Fibroblast of lung (primary cell): ENCODE data around the gene TAB3. TPM values are rescaled to one million over a fixed set of nuclear protein-coding genes. Genes with fewer than 3 reads are reported as not detected.

Source experiments
- DNase-seq, 2 donors: peaks; one replicate each; pipeline versions ENCODE4 v3.0.0 to v3.0.0-alpha.2; 2010; ENCODE audit warnings: low read depth in 2 of 2
- H2AFZ ChIP-seq: 2 replicates; pipeline ENCODE4 v1.5.1; 2012; ENCODE audit warnings: low read length, control low read depth, inconsistent platforms
- H3K27ac ChIP-seq: 2 replicates; pipeline ENCODE4 v1.5.1; 2011; ENCODE audit warnings: low read length, control low read depth; ENCODE audit not compliant: insufficient read depth
- H3K27me3 ChIP-seq: 2 replicates; pipeline ENCODE4 v1.5.1; 2011; ENCODE audit warnings: mild to moderate bottlenecking, low read length; ENCODE audit not compliant: control insufficient read depth, insufficient read depth
- H3K36me3 ChIP-seq: 2 replicates; pipeline ENCODE4 v1.5.1; 2011; ENCODE audit warnings: low read length; ENCODE audit not compliant: control insufficient read depth, insufficient read depth
- H3K4me1 ChIP-seq: 2 replicates; pipeline ENCODE4 v1.5.1; 2011; ENCODE audit warnings: low read length; ENCODE audit not compliant: control insufficient read depth, insufficient read depth; ENCODE audit errors: extremely low read depth
- H3K4me2 ChIP-seq: 2 replicates; pipeline ENCODE4 v1.5.1; 2011; ENCODE audit warnings: low read length, control low read depth; ENCODE audit not compliant: insufficient read depth; ENCODE audit errors: extremely low read depth
- H3K4me3 ChIP-seq, 4 experiments: fragments of 200-600 bp in 1 of 4; sonication (generic) in 1 of 4; replicated peaks in 1 of 4; 2 replicates each; pipeline ENCODE4 v1.5.1; 2011 to 2016; ENCODE audit warnings: low read length in 4 of 4, low read depth in 3 of 4, mild to moderate bottlenecking in 3 of 4, control low read depth in 2 of 4, inconsistent platforms in 1 of 4, mixed read lengths in 1 of 4; ENCODE audit not compliant: insufficient read depth in 1 of 4; ENCODE audit errors: control extremely low read depth in 1 of 4
- H3K79me2 ChIP-seq: 2 replicates; pipeline ENCODE4 v1.5.1; 2012; ENCODE audit warnings: mild to moderate bottlenecking, low read length, inconsistent platforms; ENCODE audit not compliant: control insufficient read depth, insufficient read depth
- H3K9ac ChIP-seq: 2 replicates; pipeline ENCODE4 v1.5.1; 2011; ENCODE audit warnings: mild to moderate bottlenecking, low read length, control low read depth; ENCODE audit not compliant: insufficient read depth
- H3K9me3 ChIP-seq: 2 replicates; pipeline ENCODE4 v1.5.1; 2012; ENCODE audit warnings: low read depth, low read length; ENCODE audit not compliant: control insufficient read depth, insufficient read depth
- H4K20me1 ChIP-seq: 2 replicates; pipeline ENCODE4 v1.5.1; 2011; ENCODE audit warnings: low read length; ENCODE audit not compliant: control insufficient read depth, insufficient read depth; ENCODE audit errors: extremely low read depth
- CTCF ChIP-seq, 2 donors: IDR thresholded peaks in 1 of 2; conservative IDR thresholded peaks in 1 of 2; 1 replicate in 1 of 2; 2 replicates in 1 of 2; pipeline ENCODE4 v1.5.1; 2011 to 2012; ENCODE audit warnings: low read length in 2 of 2, control low read depth in 1 of 2, inconsistent platforms in 1 of 2, low read depth in 1 of 2, mild to moderate bottlenecking in 1 of 2
- EZH2 ChIP-seq: IDR thresholded peaks from 2 replicates; pipeline ENCODE4 v1.5.1; 2012; ENCODE audit warnings: low read length, control low read depth, mild to moderate bottlenecking; ENCODE audit errors: missing control alignments
- polyA plus RNA-seq, 2 donors: library from polyadenylated mRNA; depleted of rRNA in 1 of 2; stranded (reverse) in 1 of 2; unstranded in 1 of 2; fragments of >200 nt; gene quantifications; 2 replicates each; pipeline ENCODE4 v1.2.1, GENCODE V29; 2011 to 2012; ENCODE audit warnings: missing spikeins in 1 of 2
- total RNA-seq: library from RNA; depleted of rRNA; stranded (reverse); fragments of >200 nt; gene quantifications from 2 replicates; pipeline ENCODE4 v1.2.1, GENCODE V29; 2014

Gene TAB3
- total and polyA plus RNA-seq, 2 donors (not counting 1 experiment from before 2014, with no cell fraction given) = 8.6 to 14.9 TPM

GRCh38 chrX:30821116-30821515, 67.9 kb downstream of the TAB3 start:
- no peak overlapping the region for H3K4me3 ChIP-seq
- no peak overlapping the region for H3K27ac ChIP-seq
- TF ChIP-seq CTCF (conservative IDR thresholded peaks at IDR 0.05 in 1 of 2, IDR thresholded peaks at IDR 0.05 in 1 of 2; ENCODE audit: low read depth in 1 of 2, low read length in 2 of 2) (no peak), EZH2 (no peak)
- no peaks in the 10 kb centered on the region for H3K79me2 ChIP-seq
- no peaks in the 10 kb centered on the region for H3K36me3 ChIP-seq
- no peak overlapping the region for H2AFZ ChIP-seq
- no peak for DNase-seq
- H3K4me1 ChIP-seq = no peaks in the 10 kb centered on the region
- H4K20me1 ChIP-seq = no peaks in the 10 kb centered on the region
- no peaks in the 10 kb centered on the region for H3K9me3 ChIP-seq
- no peak overlapping the region for H3K4me2 ChIP-seq
- H3K27me3 ChIP-seq = no peaks in the 10 kb centered on the region
- H3K9ac ChIP-seq = no peak overlapping the region

GRCh38 chrX:30819080-30819479, 70.0 kb downstream of the TAB3 start:
- Histone ChIP-seq H3K79me2 (no peaks in the 10 kb centered on the region), H3K4me3 (no peak overlapping the region), H2AFZ (no peak overlapping the region), H4K20me1 (no peaks in the 10 kb centered on the region), H3K9me3 (no peaks in the 10 kb centered on the region), H3K36me3 (no peaks in the 10 kb centered on the region), H3K27ac (no peak overlapping the region), H3K4me2 (no peak overlapping the region), H3K9ac (no peak overlapping the region), H3K4me1 (no peaks in the 10 kb centered on the region), H3K27me3 (no peaks in the 10 kb centered on the region)
- TF ChIP-seq EZH2 (no peak), CTCF (conservative IDR thresholded peaks at IDR 0.05 in 1 of 2, IDR thresholded peaks at IDR 0.05 in 1 of 2; ENCODE audit: low read depth in 1 of 2, low read length in 2 of 2) (no peak)
- no peak for DNase-seq

GRCh38 chrX:30816079-30816478, 73.0 kb downstream of the TAB3 start:
- DNase-seq = no peak
- H3K36me3 ChIP-seq = no peaks in the 10 kb centered on the region
- no peak overlapping the region for H3K9ac ChIP-seq
- no peak overlapping the region for H3K4me2 ChIP-seq
- no peak overlapping the region for H3K27ac ChIP-seq
- H3K4me3 ChIP-seq = no peak overlapping the region
- H3K4me1 ChIP-seq = no peaks in the 10 kb centered on the region
- no peak overlapping the region for H2AFZ ChIP-seq
- TF ChIP-seq EZH2 = no peak
- no peak for TF ChIP-seq CTCF (conservative IDR thresholded peaks at IDR 0.05 in 1 of 2, IDR thresholded peaks at IDR 0.05 in 1 of 2; ENCODE audit: low read depth in 1 of 2, low read length in 2 of 2)
- H3K27me3 ChIP-seq = no peaks in the 10 kb centered on the region
- no peaks in the 10 kb centered on the region for H4K20me1 ChIP-seq
- no peaks in the 10 kb centered on the region for H3K9me3 ChIP-seq
- no peaks in the 10 kb centered on the region for H3K79me2 ChIP-seq
